ENCODE measurements around the gene MYOZ1. TPM values are rescaled to one million over a fixed set of nuclear protein-coding genes. Genes with fewer than 3 reads are reported as not detected.
A peak's percentile ranks its signal among the peaks of the same experiment; 100 is the strongest.
"Not testable (repeated sequence)": the region's sequence is repeated elsewhere in the genome, so short reads cannot be mapped to it uniquely, and the experiment has no call there.

Gene MYOZ1
- total RNA-seq, 4 donors from 2014 or later: 0.42 to 3.9 (median 1.4) TPM

DNA sequence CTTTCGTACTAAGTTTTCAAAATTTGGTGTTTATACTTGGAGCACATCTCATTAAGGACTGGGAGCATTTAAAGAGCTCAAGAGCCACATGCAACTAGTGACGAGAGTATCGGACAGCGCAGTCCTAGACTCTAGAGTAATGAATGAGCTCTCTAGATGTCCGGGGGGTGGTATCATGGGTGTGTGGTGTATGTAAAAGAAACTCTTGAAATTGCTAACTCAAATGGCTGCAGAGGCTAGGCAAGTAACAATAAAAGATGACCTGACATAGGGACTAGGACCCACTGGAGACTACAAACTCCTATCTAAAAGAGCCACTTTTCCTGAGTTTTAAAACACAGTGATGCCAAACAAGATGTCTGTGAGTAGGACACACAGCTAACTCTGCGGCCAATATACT is 14.0 kb downstream of the MYOZ1 start:
- H3K27me3 ChIP-seq: no peaks in the 10 kb centered on the region
- TF ChIP-seq POLR2A (IDR thresholded peaks at IDR 0.05): no peak
- no peak for TF ChIP-seq CTCF (IDR thresholded peaks at IDR 0.05)
- no peak for TF ChIP-seq EP300 (IDR thresholded peaks at IDR 0.05)
- no peak overlapping the region for H3K4me3 ChIP-seq
- H3K27ac ChIP-seq: no peak overlapping the region
- WGBS, 2 donors: 90 to 94% methylated on average over 6 of the region's 6 CpGs
- no peaks in the 10 kb centered on the region for H3K36me3 ChIP-seq
- no peaks in the 10 kb centered on the region for H3K9me3 ChIP-seq
- peaks cover 0 to 20% (median 11%) of the 10 kb centered on the region in 4 donors for H3K4me1 ChIP-seq
- DNase-seq (ENCODE audit: low spot score in 2 of 2): no peak

- Histone ChIP-seq H3K4me3 (peak overlapping the region; percentile 82 to 96 (median 89)), H3K27ac (peak overlapping the region; percentile 44 to 97 (median 88))
- WGBS, 2 donors: 3% methylated on average over 31 to 42 of the region's 42 CpGs
Measured at GRCh38 chr10:73625884-73626752, 15.2 kb downstream of the MYOZ1 start.

DNA sequence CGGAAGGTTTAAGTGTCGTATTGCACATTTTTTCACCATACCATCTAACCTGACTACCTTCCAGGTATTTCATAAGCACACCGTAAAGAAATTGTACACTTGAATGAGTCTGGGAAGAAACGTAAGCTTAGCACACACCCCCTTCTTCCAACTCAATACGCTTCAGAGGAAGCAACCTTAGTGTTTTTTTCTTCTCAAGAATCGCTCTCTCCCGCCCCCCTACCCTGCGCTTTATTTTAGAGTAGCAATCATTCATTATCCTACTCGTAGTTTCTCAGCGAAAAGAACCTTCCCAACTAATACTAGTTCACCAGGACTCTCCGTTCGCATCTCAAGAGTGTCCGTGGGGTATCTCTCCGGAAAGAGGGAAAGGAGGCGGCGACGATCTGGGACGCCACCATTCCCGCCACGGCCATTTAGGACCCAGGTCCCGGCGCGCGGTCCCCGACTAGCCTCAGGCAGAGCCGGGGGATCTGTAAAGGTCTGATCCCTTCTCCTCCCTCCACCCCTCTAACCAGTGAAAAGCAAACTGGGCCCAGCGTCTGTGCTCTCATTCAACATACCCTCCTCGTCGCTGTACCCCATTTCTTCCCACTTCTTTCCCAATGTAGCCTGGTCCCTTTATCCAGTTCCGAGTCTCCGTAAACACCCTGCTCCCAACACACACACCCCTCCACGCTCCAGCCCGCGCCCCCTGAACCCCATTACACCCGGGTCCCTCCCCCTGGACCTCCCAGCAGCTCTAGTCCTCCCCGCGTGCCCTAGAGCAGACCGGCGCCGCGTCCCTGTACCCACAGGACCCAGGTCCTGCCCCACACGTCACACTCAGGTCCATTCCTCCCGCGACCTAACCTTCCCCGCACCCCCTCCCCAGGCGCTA is 16.0 kb downstream of the MYOZ1 start:
- H3K4me1 ChIP-seq: peaks cover 0 to 20% (median 11%) of the 10 kb centered on the region in 4 donors
- peak overlapping the region; percentile 82 to 96 (median 89) for H3K4me3 ChIP-seq
- no peak for DNase-seq (ENCODE audit: low spot score in 2 of 2)
- WGBS, 2 donors: 1% methylated on average over 46 of the region's 46 CpGs
- no peaks in the 10 kb centered on the region for H3K9me3 ChIP-seq
- H3K36me3 ChIP-seq: peaks cover 0 to 5% (median 0%) of the 10 kb centered on the region in 3 donors
- no peak for TF ChIP-seq CTCF (IDR thresholded peaks at IDR 0.05)
- TF ChIP-seq POLR2A (IDR thresholded peaks at IDR 0.05): no peak
- no peak for TF ChIP-seq EP300 (IDR thresholded peaks at IDR 0.05)
- no peaks in the 10 kb centered on the region for H3K27me3 ChIP-seq
- H3K27ac ChIP-seq: peak overlapping the region; percentile 44 to 97 (median 88)

More at GRCh38 chr10:73625884-73626752, 15.2 kb downstream of the MYOZ1 start:
- Histone ChIP-seq H3K36me3 (no peaks in the 10 kb centered on the region), H3K27me3 (no peaks in the 10 kb centered on the region), H3K9me3 (no peaks in the 10 kb centered on the region), H3K4me1 (peaks cover 0 to 20% (median 11%) of the 10 kb centered on the region in 4 donors)
- DNase-seq (ENCODE audit: low spot score in 2 of 2): peak; percentile 91 to 96
- TF ChIP-seq CTCF (IDR thresholded peaks at IDR 0.05) (no peak), POLR2A (IDR thresholded peaks at IDR 0.05) (peak in 1 of 2 donors; percentile 63), EP300 (IDR thresholded peaks at IDR 0.05) (peak in 1 of 2 donors; percentile 92)

- H3K27ac ChIP-seq: no peak overlapping the region
- TF ChIP-seq CTCF (IDR thresholded peaks at IDR 0.05) (no peak), POLR2A (IDR thresholded peaks at IDR 0.05) (no peak), EP300 (IDR thresholded peaks at IDR 0.05) (no peak)
- no peaks in the 10 kb centered on the region for H3K9me3 ChIP-seq
- peaks cover 0 to 20% (median 11%) of the 10 kb centered on the region in 4 donors for H3K4me1 ChIP-seq
- H3K4me3 ChIP-seq: no peak overlapping the region
- H3K36me3 ChIP-seq: peaks cover 0 to 9% (median 0%) of the 10 kb centered on the region in 3 donors
- 87 to 88% methylated on average over 4 of the region's 4 CpGs for WGBS, 2 donors
- DNase-seq (ENCODE audit: low spot score in 2 of 2): no peak
- no peaks in the 10 kb centered on the region for H3K27me3 ChIP-seq
Measured at GRCh38 chr10:73623056-73623455, 18.2 kb downstream of the MYOZ1 start.

DNA sequence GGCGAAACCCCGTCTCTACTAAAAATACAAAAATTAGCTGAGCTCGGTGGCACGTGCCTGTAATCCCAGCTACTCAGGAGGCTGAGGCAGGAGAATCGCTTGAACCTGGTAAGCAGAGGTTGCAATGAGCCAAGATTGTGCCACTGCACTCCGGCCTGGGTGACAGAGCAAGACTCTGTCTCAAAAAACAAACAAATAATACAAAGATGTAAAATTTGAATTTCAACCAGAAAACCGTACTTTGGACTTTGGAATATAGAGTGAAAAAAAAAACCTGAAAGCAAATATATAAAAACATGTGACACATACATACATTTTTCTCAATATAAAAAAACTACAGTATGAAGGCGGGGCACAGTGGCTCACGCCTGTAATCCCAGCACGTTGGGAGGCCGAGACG is 20.3 kb downstream of the MYOZ1 start:
- H3K4me3 ChIP-seq; H3K27ac ChIP-seq; H3K9me3 ChIP-seq; H3K27me3 ChIP-seq; H3K4me1 ChIP-seq; DNase-seq (ENCODE audit: low spot score in 2 of 2): not testable (repeated sequence)
- peaks cover 0 to 14% (median 0%) of the 10 kb centered on the region in 3 donors for H3K36me3 ChIP-seq
- 91 to 92% methylated on average over 12 of the region's 12 CpGs for WGBS, 2 donors

- H3K27me3 ChIP-seq; H3K4me1 ChIP-seq; DNase-seq (ENCODE audit: low spot score in 2 of 2); H3K9me3 ChIP-seq; H3K4me3 ChIP-seq; H3K27ac ChIP-seq: not testable (repeated sequence)
- 91 to 95% methylated on average over 8 of the region's 8 CpGs for WGBS, 2 donors
- peaks cover 0 to 14% (median 0%) of the 10 kb centered on the region in 3 donors for H3K36me3 ChIP-seq
Measured at GRCh38 chr10:73617143-73617542, 24.1 kb downstream of the MYOZ1 start.

All from tibial nerve (tissue), 4 donors.